ENCODE data around the gene HBZ. TPM values are rescaled to one million over a fixed set of nuclear protein-coding genes. Genes with fewer than 3 reads are reported as not detected.

The HBZ gene
- total and polyA plus RNA-seq, 2 of the 8 experiments (the other 6 are each of a cell fraction or from before 2014, with no cell fraction given): 0.12 TPM; not detected in 1

DNA sequence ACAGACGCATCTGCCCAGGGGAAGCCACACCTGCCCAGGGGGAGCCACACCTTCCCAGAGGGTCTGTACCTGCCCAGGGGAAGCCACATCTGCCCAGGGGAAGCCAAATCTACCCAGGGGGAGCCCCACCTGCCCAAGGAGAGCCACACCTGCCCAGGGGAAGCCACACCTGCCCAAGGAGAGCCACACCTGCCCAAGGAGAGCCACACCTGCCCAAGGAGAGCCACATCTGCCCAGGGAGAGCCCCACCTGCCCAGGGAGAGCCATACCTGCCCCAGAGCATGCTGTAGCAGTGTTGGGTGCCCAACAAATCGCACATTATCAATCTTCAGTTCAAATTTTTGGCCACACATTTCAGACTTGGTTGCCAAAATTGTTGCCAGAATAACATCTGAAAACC is 33.6 kb upstream of the HBZ start:
- H2BK20ac ChIP-seq (ENCODE audit: low read length): no peak overlapping the region
- H2BK12ac ChIP-seq (ENCODE audit: low read depth, low read length): no peak overlapping the region
- no peak for FAIRE-seq
- no peaks in the 10 kb centered on the region for H3K27me3 ChIP-seq (replicated peaks in 1 of 4; ENCODE audit: control insufficient read depth in 3 of 4, extremely low read depth in 1 of 4, insufficient read depth in 3 of 4, low read length in 3 of 4)
- H4K5ac ChIP-seq (ENCODE audit: insufficient read length, low read depth, low read length): no peak overlapping the region
- no peak overlapping the region for H2AFZ ChIP-seq (ENCODE audit: low read length)
- H3K14ac ChIP-seq (ENCODE audit: insufficient read length): no peak overlapping the region
- no peaks in the 10 kb centered on the region for H3K79me2 ChIP-seq (ENCODE audit: control insufficient read depth in 1 of 2, insufficient read depth in 2 of 2, low read length in 2 of 2)
- peaks cover 0 to 13% of the 10 kb centered on the region in 2 experiments for H4K20me1 ChIP-seq (replicated peaks in 1 of 2; ENCODE audit: control insufficient read depth in 1 of 2, insufficient read depth in 2 of 2, low read length in 2 of 2)
- no peak overlapping the region for H3K4me3 ChIP-seq (ENCODE audit: extremely low read depth in 1 of 4, insufficient read depth in 2 of 4, low read depth in 3 of 4, low read length in 4 of 4)
- no peak overlapping the region for H2BK15ac ChIP-seq (ENCODE audit: low read length)
- no peak overlapping the region for H2AK5ac ChIP-seq (ENCODE audit: low read depth, low read length)
- H3K4me2 ChIP-seq (ENCODE audit: insufficient read depth in 1 of 2, low read depth in 2 of 2, low read length in 2 of 2): no peak overlapping the region
- 90% methylated on average over 2 of the region's 2 CpGs; no CpG with 5 or more reads in 1 of the 2 experiments for WGBS, 2 experiments (ENCODE audit: extremely low coverage in 1 of 2, insufficient coverage in 1 of 2, insufficient read length in 1 of 2, insufficient replicate concordance in 2 of 2, low coverage in 1 of 2, low lambda C conversion rate in 2 of 2, missing lambda C conversion rate in 1 of 2)
- H3K4me1 ChIP-seq (replicated peaks in 1 of 4; ENCODE audit: control insufficient read depth in 3 of 4, insufficient read depth in 4 of 4, low read length in 3 of 4): peaks cover 0 to 4% (median 1%) of the 10 kb centered on the region in 4 experiments; a peak in 4 of 7 replicates
- no peak overlapping the region for H3K56ac ChIP-seq (replicated peaks; ENCODE audit: insufficient read length, low read depth, low read length)
- H3K36me3 ChIP-seq (ENCODE audit: control insufficient read depth in 2 of 4, insufficient read depth in 4 of 4, low read length in 3 of 4): peaks cover 0 to 2% (median 0%) of the 10 kb centered on the region in 4 experiments; a peak in 1 of 8 replicates
- no peak overlapping the region for H4K91ac ChIP-seq (replicated peaks; ENCODE audit: insufficient read length, low read length)
- no peak overlapping the region for H2BK5ac ChIP-seq (ENCODE audit: low read depth, low read length)
- H4K8ac ChIP-seq (ENCODE audit: extremely low read depth, insufficient read depth, low read length): no peak overlapping the region
- no peak overlapping the region for H3K23ac ChIP-seq (ENCODE audit: insufficient read length)
- DNase-seq (ENCODE audit: low read depth in 1 of 2, low spot score in 2 of 2): no peak
- H3K4ac ChIP-seq (replicated peaks; ENCODE audit: insufficient read length, low read depth, low read length): no peak overlapping the region
- H3K9me3 ChIP-seq (ENCODE audit: insufficient read depth in 2 of 2, low read depth in 1 of 2, low read length in 1 of 2): no peaks in the 10 kb centered on the region
- ChIA-PET POLR2A (ENCODE audit: partially characterized antibody) (interaction anchor here (0.8 to 2.0 kb wide), 3 partner anchors 10 to 19 kb away, joined by 3 to 5 read pairs (median 3); no protein-coding TSS in a partner anchor), CTCF (ENCODE audit: partially characterized antibody) (interaction anchor here (0.6 to 5.8 kb wide), 17 partner anchors 9 to 206 kb away, joined by 3 to 43 read pairs (median 10); partner anchors contain the start of genes HBM, HBQ1 and RHBDF1)
- no peaks in the 10 kb centered on the region for H3K23me2 ChIP-seq (ENCODE audit: low read depth, low read length)
- H3K27ac ChIP-seq (ENCODE audit: low read depth, low read length): no peak overlapping the region
- no peak overlapping the region for H3K18ac ChIP-seq (ENCODE audit: extremely low read depth, low read length)
- no peak overlapping the region for H3K9ac ChIP-seq (replicated peaks in 1 of 4; ENCODE audit: extremely low read depth in 1 of 4, low read depth in 3 of 4, low read length in 3 of 4)
- no peak overlapping the region for H2BK120ac ChIP-seq (replicated peaks; ENCODE audit: low read depth, low read length)
- H3K79me1 ChIP-seq (ENCODE audit: low read depth, low read length): no peaks in the 10 kb centered on the region
- TF ChIP-seq KDM4A (IDR thresholded peaks at IDR 0.05; ENCODE audit: low read depth, low read length, severe bottlenecking) (no peak), BRCA1 (IDR thresholded peaks at IDR 0.05; ENCODE audit: low read depth, low read length) (no peak), SUZ12 (IDR thresholded peaks at IDR 0.05; ENCODE audit: low read length) (no peak)
